Measurements from ENCODE around the gene ZYG11A.

ZYG11A gene

DNA sequence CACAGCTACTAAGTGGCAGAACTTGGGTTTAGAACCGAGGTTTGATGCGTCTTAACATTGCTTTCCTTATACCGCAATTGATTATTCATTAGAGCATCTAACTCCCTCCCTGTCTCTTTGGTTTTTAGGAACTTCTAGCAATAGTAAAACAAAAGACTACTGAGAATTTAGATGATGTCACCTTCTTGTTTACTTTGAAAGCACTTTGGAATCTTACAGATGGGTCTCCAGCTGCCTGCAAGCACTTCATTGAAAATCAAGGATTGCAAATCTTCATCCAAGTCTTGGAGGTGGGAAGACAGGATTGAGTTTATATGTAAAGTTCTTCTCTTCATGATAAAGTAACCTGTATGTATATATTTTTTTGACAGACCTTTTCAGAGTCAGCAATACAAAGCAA is 35.0 kb downstream of the ZYG11A start:
- H3K4me1 ChIP-seq (ENCODE audit: control insufficient read depth in 1 of 2, insufficient read depth in 2 of 2, low read length in 2 of 2), result no peaks in the 10 kb centered on the region
- no peaks in the 10 kb centered on the region for H3K27me3 ChIP-seq (ENCODE audit: low read depth, low read length)
- no peak overlapping the region for H3K27ac ChIP-seq (ENCODE audit: low read length)
- H3K9me3 ChIP-seq (ENCODE audit: control insufficient read depth in 1 of 2, low read length in 2 of 2), result no peaks in the 10 kb centered on the region
- no peaks in the 10 kb centered on the region for H3K36me3 ChIP-seq (ENCODE audit: control insufficient read depth in 1 of 2, insufficient read depth in 2 of 2, low read length in 2 of 2)
- no peak overlapping the region for H3K4me3 ChIP-seq (ENCODE audit: low read depth in 1 of 2, low read length in 2 of 2)

DNA sequence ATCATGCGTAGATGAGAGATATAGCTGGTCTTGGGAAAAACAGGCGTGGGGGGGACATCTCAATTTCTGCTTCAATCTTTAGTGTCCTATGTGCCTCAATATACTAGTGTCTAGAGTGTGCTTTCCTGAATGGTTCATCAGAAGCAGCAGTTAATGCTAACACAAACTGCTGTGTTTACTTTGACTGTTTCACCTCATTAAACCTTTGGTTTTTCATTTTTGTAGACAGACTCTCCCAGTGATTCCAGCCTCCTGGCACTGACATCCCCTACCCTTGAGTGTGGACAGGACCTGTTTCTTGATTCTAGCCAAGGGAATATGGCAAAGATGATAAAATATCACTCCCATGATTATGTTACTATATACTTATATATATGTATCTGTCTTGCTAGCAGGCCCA is 37.6 kb downstream of the ZYG11A start:
- Histone ChIP-seq H3K27ac (ENCODE audit: low read length) (no peak overlapping the region), H3K36me3 (ENCODE audit: control insufficient read depth in 1 of 2, insufficient read depth in 2 of 2, low read length in 2 of 2) (no peaks in the 10 kb centered on the region), H3K4me3 (ENCODE audit: low read depth in 1 of 2, low read length in 2 of 2) (no peak overlapping the region), H3K27me3 (ENCODE audit: low read depth, low read length) (no peaks in the 10 kb centered on the region), H3K9me3 (ENCODE audit: control insufficient read depth in 1 of 2, low read length in 2 of 2) (no peaks in the 10 kb centered on the region), H3K4me1 (ENCODE audit: control insufficient read depth in 1 of 2, insufficient read depth in 2 of 2, low read length in 2 of 2) (no peaks in the 10 kb centered on the region)

DNA sequence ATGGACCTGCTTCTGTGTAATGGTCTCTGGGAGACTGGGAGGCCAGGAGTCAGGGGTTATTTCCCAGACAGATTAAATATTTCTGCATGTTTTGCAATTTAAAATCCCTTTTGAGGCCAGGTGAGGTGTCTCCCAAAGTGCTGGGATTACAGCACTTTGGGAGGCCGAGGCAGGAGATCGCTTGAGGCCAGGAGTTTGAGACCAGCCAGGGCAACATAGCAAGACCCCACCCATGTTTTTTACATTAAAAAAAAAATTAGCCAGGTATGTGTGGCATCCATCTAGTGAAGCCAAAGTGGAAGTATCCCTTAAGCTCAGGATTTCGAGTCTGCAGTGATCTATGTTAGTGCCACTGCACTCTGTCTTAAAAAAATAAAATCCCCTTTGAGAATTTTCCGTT is 44.9 kb downstream of the ZYG11A start:
- Histone ChIP-seq H3K4me3 (ENCODE audit: low read depth in 1 of 2, low read length in 2 of 2) (no peak overlapping the region), H3K27ac (ENCODE audit: low read length) (no peak overlapping the region), H3K9me3 (ENCODE audit: control insufficient read depth in 1 of 2, low read length in 2 of 2) (no peaks in the 10 kb centered on the region), H3K4me1 (ENCODE audit: control insufficient read depth in 1 of 2, insufficient read depth in 2 of 2, low read length in 2 of 2) (no peaks in the 10 kb centered on the region), H3K27me3 (ENCODE audit: low read depth, low read length) (no peaks in the 10 kb centered on the region), H3K36me3 (ENCODE audit: control insufficient read depth in 1 of 2, insufficient read depth in 2 of 2, low read length in 2 of 2) (no peaks in the 10 kb centered on the region)

DNA sequence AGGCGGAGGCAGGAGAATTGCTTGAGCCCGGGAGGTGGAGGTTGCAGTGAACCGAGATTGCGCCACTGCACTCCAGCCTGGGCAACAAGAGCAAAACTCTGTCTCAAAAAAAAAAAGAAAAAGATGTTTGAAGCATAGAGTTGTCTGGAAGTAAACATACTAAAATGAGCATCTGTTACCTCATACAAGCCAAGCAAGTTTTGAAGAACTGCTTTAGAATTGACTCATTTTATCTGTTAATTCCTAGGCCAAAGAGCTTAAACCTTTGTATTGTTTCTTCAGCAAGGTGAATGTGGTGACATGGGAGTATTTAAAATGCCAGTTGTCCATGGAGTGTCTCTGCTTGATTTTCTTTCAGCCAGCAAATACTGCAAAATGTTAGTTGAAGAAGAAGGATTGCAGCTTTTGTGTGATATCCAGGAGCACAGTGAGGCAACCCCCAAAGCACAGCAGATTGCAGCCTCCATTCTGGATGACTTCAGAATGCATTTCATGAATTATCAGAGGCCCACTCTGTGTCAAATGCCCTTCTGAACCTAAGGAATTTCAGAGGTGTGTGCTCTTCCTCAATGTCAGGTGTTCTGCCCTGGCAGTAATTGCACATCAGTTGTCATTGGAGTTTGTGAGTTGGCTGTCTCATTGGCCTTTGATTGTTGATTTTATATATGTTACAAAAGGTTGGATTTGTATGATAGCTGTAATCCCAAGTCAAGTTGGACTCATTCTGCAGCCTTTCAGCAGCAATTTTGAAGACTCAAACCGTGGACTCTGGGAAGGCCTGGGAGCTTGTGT is 50.1 kb downstream of the ZYG11A start:
- no peak overlapping the region for H3K27ac ChIP-seq (ENCODE audit: low read length)
- no peaks in the 10 kb centered on the region for H3K27me3 ChIP-seq (ENCODE audit: low read depth, low read length)
- H3K9me3 ChIP-seq (ENCODE audit: control insufficient read depth in 1 of 2, low read length in 2 of 2), result no peaks in the 10 kb centered on the region
- H3K4me1 ChIP-seq (ENCODE audit: control insufficient read depth in 1 of 2, insufficient read depth in 2 of 2, low read length in 2 of 2), result no peaks in the 10 kb centered on the region
- no peak overlapping the region for H3K4me3 ChIP-seq (ENCODE audit: low read depth in 1 of 2, low read length in 2 of 2)
- peaks cover 8 to 21% of the 10 kb centered on the region in 2 donors for H3K36me3 ChIP-seq (ENCODE audit: control insufficient read depth in 1 of 2, insufficient read depth in 2 of 2, low read length in 2 of 2)

DNA sequence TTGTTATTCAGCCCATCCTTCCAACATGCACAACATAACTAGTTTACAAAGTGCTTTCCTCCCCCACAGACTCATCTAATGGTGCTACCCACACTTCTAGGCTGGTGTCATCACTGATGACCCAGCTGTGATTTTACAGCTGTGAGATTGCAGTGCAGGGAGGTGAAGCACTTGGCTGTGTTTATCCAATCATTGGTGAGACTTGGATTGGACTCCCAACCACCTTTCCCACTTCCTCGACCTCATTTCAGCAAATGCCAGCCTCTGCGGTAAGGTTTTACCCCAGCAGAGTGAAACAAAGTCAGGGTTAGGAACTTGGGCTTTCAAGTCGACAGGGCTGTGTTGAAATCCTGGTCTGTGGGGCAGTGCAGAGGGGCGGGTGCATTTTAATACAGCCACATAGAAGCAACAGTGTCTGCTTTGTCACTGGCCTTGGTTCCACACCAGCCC is 56.9 kb downstream of the ZYG11A start:
- H3K9me3 ChIP-seq (ENCODE audit: control insufficient read depth in 1 of 2, low read length in 2 of 2), result no peaks in the 10 kb centered on the region
- no peak overlapping the region for H3K4me3 ChIP-seq (ENCODE audit: low read depth in 1 of 2, low read length in 2 of 2)
- no peaks in the 10 kb centered on the region for H3K4me1 ChIP-seq (ENCODE audit: control insufficient read depth in 1 of 2, insufficient read depth in 2 of 2, low read length in 2 of 2)
- peaks cover 8 to 23% of the 10 kb centered on the region in 2 donors for H3K36me3 ChIP-seq (ENCODE audit: control insufficient read depth in 1 of 2, insufficient read depth in 2 of 2, low read length in 2 of 2)
- H3K27me3 ChIP-seq (ENCODE audit: low read depth, low read length), result no peaks in the 10 kb centered on the region
- no peak overlapping the region for H3K27ac ChIP-seq (ENCODE audit: low read length)

DNA sequence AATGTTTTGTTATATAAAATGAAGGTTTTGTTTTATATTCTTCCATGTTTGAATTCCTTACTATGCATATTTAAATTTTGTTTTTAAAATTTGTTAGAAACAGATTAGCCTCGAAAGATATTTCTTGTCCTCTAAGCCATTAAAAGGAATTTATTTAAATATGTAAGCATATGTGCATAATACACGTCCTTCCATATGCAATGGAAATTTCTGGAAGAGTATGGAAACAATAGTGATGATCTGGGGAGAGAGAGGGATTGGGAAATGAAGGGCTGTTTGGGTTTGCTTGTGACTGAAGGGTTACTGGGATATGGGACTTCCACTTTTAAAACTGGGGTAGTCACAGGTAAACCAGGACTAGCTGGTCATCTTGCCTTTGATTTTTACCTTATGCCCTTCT is 57.8 kb downstream of the ZYG11A start:
- Histone ChIP-seq H3K4me3 (ENCODE audit: low read depth in 1 of 2, low read length in 2 of 2) (no peak overlapping the region), H3K4me1 (ENCODE audit: control insufficient read depth in 1 of 2, insufficient read depth in 2 of 2, low read length in 2 of 2) (peaks cover 0 to 6% of the 10 kb centered on the region in 2 donors), H3K27me3 (ENCODE audit: low read depth, low read length) (no peaks in the 10 kb centered on the region), H3K36me3 (ENCODE audit: control insufficient read depth in 1 of 2, insufficient read depth in 2 of 2, low read length in 2 of 2) (peaks cover 8 to 17% of the 10 kb centered on the region in 2 donors), H3K9me3 (ENCODE audit: control insufficient read depth in 1 of 2, low read length in 2 of 2) (no peaks in the 10 kb centered on the region), H3K27ac (ENCODE audit: low read length) (no peak overlapping the region)

DNA sequence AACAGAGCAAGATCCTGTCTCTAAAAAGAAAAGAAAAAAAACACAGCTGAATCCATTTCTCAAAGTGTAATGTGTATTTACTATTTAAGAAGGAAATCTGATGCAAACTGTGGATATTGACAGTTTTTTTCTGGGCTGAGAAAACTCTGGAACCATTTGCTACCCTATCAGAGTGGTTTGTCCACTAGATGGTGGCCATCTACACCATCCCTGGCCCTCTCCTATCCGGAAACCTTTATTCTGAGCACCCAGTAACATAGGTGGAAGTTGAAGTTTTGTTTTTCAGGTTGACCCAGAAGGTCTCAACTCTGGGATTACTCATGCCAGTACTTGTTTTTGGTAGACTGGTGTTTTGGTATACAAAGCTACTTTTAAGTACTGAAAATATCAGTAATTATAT is 58.8 kb downstream of the ZYG11A start:
- H3K4me1 ChIP-seq (ENCODE audit: control insufficient read depth in 1 of 2, insufficient read depth in 2 of 2, low read length in 2 of 2), result peaks cover 0 to 15% of the 10 kb centered on the region in 2 donors
- H3K9me3 ChIP-seq (ENCODE audit: control insufficient read depth in 1 of 2, low read length in 2 of 2), result no peaks in the 10 kb centered on the region
- peaks cover 1 to 17% of the 10 kb centered on the region in 2 donors for H3K36me3 ChIP-seq (ENCODE audit: control insufficient read depth in 1 of 2, insufficient read depth in 2 of 2, low read length in 2 of 2)
- H3K27me3 ChIP-seq (ENCODE audit: low read depth, low read length), result no peaks in the 10 kb centered on the region
- no peak overlapping the region for H3K4me3 ChIP-seq (ENCODE audit: low read depth in 1 of 2, low read length in 2 of 2)
- no peak overlapping the region for H3K27ac ChIP-seq (ENCODE audit: low read length)

DNA sequence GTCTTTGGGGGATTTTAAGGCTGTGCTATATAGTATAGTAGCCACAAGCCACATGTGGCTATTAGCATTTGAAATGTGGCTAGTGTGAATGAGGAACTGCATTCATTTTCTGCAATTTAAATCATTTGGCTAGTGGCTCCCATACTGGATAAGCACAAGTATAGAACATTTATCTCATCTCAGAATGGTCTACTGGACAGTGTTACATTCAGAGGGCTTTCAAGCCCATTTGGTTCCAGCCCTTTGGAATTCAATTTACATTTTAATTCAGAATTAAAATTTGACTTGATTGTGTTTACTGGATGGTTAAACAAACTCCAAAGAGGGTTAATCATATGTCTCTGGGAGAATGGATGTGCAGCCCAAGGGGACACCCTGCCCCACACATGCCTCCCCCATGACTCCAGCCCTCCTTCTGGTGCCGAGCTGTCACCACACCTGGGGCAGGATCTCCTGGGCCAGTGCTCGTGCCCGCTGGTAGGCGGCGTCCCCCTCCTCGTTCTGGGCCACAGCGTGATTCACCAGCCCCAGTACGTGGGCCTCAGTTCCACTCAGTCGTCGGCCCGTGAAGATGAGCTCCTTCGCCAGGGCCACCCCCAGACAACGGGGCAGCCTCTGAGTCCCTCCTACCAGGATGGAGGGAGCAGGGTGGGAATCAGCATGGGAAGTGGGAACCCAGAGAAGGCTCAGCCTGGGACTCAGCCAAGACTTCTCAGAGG is 61.8 kb downstream of the ZYG11A start:
- no peak overlapping the region for H3K27ac ChIP-seq (ENCODE audit: low read length)
- H3K4me1 ChIP-seq (ENCODE audit: control insufficient read depth in 1 of 2, insufficient read depth in 2 of 2, low read length in 2 of 2), result peaks cover 0 to 17% of the 10 kb centered on the region in 2 donors
- peaks cover 0 to 14% of the 10 kb centered on the region in 2 donors for H3K36me3 ChIP-seq (ENCODE audit: control insufficient read depth in 1 of 2, insufficient read depth in 2 of 2, low read length in 2 of 2)
- no peaks in the 10 kb centered on the region for H3K9me3 ChIP-seq (ENCODE audit: control insufficient read depth in 1 of 2, low read length in 2 of 2)
- no peaks in the 10 kb centered on the region for H3K27me3 ChIP-seq (ENCODE audit: low read depth, low read length)
- H3K4me3 ChIP-seq (ENCODE audit: low read depth in 1 of 2, low read length in 2 of 2), result no peak overlapping the region

DNA sequence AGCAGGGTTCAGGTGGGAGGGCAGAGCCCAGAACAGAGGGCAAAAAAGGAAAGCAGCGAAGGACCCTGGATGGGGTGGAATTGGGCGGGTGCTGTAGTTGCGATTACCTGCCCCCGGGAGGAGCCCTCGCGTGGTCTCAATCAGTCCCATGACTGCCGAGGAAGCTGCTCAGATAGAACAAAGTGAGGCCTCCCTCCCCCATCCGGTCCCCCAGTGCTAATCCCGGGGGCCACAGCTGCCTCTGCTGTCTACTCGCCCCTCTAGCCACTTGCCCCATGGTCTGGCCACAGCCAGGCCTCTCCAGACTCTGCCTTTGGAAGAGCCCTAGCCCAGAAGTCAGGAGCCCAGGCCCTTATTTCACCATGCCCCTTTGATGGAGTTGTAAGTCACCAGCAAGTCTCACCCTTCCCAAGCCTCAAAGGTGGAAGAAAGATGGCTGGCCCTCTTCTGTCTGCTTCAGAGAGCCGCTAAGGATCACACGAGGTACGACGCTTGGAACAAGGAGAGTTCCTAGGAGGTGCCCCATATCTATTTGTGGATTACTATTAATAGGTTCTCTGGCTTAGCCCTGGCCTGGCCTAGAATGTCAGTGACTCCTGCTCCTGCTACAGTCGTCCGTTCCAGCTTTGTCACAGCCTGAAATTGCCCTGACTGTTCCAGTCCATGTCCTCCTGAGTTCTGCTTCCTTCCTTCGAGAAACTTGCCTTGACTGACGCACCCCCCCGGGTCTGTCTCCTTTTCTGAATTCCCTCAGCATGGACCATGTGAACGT is 62.6 kb downstream of the ZYG11A start:
- Histone ChIP-seq H3K27me3 (ENCODE audit: low read depth, low read length) (no peaks in the 10 kb centered on the region), H3K4me1 (ENCODE audit: control insufficient read depth in 1 of 2, insufficient read depth in 2 of 2, low read length in 2 of 2) (peaks cover 0 to 17% of the 10 kb centered on the region in 2 donors), H3K27ac (ENCODE audit: low read length) (no peak overlapping the region)

DNA sequence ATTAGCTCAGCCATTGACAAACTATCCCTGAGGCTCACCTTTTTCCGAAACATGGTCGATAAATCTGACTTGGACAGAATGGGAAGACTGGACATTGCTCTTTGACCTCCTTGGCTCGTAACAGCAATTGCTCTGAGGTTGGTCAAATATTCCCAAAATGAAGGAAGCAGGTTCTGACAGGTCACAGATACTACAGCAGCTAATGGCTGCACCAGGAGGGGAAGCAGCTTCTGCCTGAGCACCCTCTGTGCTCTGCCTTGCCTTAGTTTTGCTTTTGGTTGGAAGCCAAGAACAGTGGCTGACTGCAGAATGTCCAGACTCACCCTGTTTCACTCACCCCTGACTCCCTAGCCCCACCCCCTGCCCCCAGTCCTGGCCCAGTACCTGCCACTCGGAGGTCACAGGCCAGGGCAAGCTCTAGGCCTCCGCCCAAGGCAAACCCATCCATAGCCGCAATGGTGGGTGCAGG is 63.6 kb downstream of the ZYG11A start:
- no peaks in the 10 kb centered on the region for H3K27me3 ChIP-seq (ENCODE audit: low read depth, low read length)
- H3K36me3 ChIP-seq (ENCODE audit: control insufficient read depth in 1 of 2, insufficient read depth in 2 of 2, low read length in 2 of 2), result peaks cover 0 to 14% of the 10 kb centered on the region in 2 donors
- no peaks in the 10 kb centered on the region for H3K9me3 ChIP-seq (ENCODE audit: control insufficient read depth in 1 of 2, low read length in 2 of 2)
- H3K27ac ChIP-seq (ENCODE audit: low read length), result no peak overlapping the region
- peaks cover 0 to 17% of the 10 kb centered on the region in 2 donors for H3K4me1 ChIP-seq (ENCODE audit: control insufficient read depth in 1 of 2, insufficient read depth in 2 of 2, low read length in 2 of 2)
- H3K4me3 ChIP-seq (ENCODE audit: low read depth in 1 of 2, low read length in 2 of 2), result no peak overlapping the region

More for the DNA sequence above, 62.6 kb downstream of the ZYG11A start:
- H3K4me3 ChIP-seq (ENCODE audit: low read depth in 1 of 2, low read length in 2 of 2), result no peak overlapping the region
- no peaks in the 10 kb centered on the region for H3K9me3 ChIP-seq (ENCODE audit: control insufficient read depth in 1 of 2, low read length in 2 of 2)
- peaks cover 0 to 14% of the 10 kb centered on the region in 2 donors for H3K36me3 ChIP-seq (ENCODE audit: control insufficient read depth in 1 of 2, insufficient read depth in 2 of 2, low read length in 2 of 2)
